ENCODE measurements around the gene CYP4F12. TPM values are rescaled to one million over a fixed set of nuclear protein-coding genes. Genes with fewer than 3 reads are reported as not detected.

Gene CYP4F12
- total RNA-seq, 2 experiments from 2014 or later = 0.09 TPM; not detected in 1

DNA sequence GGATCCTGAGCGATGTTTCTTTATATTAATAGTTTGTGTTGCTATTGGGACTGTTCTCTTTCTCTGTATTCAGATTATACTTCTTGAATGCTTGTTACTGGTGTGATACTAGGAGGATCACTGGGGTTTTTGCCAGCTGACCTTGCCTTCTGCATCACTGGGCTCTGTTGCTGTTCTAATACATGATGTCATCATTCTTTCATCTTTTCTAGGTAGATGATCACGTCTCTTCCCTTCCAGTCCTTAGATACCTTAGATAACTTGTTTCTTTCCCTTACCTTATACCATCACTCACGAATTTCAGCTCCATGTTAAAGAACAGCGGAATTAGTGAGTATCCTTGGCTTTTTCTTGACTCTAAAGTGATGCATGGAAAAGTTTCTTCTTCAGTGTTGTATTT, 64.8 kb downstream of the CYP4F12 start, which contains the start of gene OR10H3:
Gene OR10H3 (plus strand): TSS at position 264 of the 400 bp plus-strand sequence. CDS start 3,408 bp downstream, outside the sequence.
- Histone ChIP-seq H3K9me2 (ENCODE audit: insufficient read depth, low read length) (no peaks in the 10 kb centered on the region), H3K9me3 (ENCODE audit: low read length) (peaks cover 13% of the 10 kb centered on the region), H3K79me2 (ENCODE audit: insufficient read depth, low read depth, low read length) (no peaks in the 10 kb centered on the region), H3K4me1 (ENCODE audit: insufficient read depth, low read length, poor library complexity, severe bottlenecking) (no peaks in the 10 kb centered on the region), H3K4me3 (ENCODE audit: low read depth, low read length, poor library complexity, severe bottlenecking) (no peak within 1 kb of the TSS), H2AFZ (ENCODE audit: low read length) (no peak within 1 kb of the TSS), H3K4me2 (ENCODE audit: low read length) (no peak within 1 kb of the TSS), H3K36me3 (ENCODE audit: insufficient read depth, low read length) (no peaks in the 10 kb centered on the region), H4K20me1 (ENCODE audit: insufficient read depth, low read length) (no peaks in the 10 kb centered on the region), H3K27ac (ENCODE audit: low read depth, low read length, poor library complexity, severe bottlenecking) (no peak within 1 kb of the TSS)
- CTCF ChIA-PET (ENCODE audit: unreplicated experiment) = no interaction called here
- BruUV-seq (replicated peaks) = no TSS peak
- TF ChIP-seq, protein P1, sequence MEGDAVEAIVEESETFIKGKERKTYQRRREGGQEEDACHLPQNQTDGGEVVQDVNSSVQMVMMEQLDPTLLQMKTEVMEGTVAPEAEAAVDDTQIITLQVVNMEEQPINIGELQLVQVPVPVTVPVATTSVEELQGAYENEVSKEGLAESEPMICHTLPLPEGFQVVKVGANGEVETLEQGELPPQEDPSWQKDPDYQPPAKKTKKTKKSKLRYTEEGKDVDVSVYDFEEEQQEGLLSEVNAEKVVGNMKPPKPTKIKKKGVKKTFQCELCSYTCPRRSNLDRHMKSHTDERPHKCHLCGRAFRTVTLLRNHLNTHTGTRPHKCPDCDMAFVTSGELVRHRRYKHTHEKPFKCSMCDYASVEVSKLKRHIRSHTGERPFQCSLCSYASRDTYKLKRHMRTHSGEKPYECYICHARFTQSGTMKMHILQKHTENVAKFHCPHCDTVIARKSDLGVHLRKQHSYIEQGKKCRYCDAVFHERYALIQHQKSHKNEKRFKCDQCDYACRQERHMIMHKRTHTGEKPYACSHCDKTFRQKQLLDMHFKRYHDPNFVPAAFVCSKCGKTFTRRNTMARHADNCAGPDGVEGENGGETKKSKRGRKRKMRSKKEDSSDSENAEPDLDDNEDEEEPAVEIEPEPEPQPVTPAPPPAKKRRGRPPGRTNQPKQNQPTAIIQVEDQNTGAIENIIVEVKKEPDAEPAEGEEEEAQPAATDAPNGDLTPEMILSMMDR (conservative IDR thresholded peaks at IDR 0.05; ENCODE audit: low read length) = no peak
- TF ChIP-seq EZH2phosphoT487 (IDR thresholded peaks at IDR 0.05; ENCODE audit: borderline replicate concordance, low read depth, low read length) = no peak
- POLR2A ChIA-PET = interaction anchor here (0.6 kb wide), 1 partner anchor 441 kb away, joined by 3 read pairs; no protein-coding TSS in a partner anchor
- no peak for DNase-seq (ENCODE audit: low spot score)
- intact Hi-C loops (cut with micrococcal nuclease; ENCODE audit: unreplicated experiment) = no loop called here

DNA sequence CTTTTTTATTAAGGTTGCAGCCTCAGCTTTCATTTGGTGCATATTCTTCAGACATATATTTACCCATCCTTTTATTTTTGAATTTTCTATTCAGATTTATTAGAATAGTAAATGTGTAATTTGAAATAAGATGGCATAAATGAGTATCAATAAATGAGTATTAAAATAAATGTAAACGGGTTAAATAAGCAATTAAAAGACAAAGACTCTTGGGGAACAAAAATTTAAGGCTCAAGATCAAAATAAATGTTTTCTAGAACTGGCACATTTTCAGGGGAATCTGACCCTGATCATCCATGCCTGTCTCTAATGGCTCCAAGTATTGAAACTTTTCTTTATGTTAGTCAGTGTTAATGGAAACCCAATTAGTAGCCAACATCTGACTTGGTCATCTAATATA, 67.9 kb downstream of the CYP4F12 start:
- Histone ChIP-seq H3K79me2 (ENCODE audit: insufficient read depth, low read depth, low read length) (no peaks in the 10 kb centered on the region), H2AFZ (ENCODE audit: low read length) (no peak overlapping the region), H3K4me3 (ENCODE audit: low read depth, low read length, poor library complexity, severe bottlenecking) (no peak overlapping the region), H3K9me2 (ENCODE audit: insufficient read depth, low read length) (no peaks in the 10 kb centered on the region), H3K4me2 (ENCODE audit: low read length) (no peak overlapping the region), H3K36me3 (ENCODE audit: insufficient read depth, low read length) (no peaks in the 10 kb centered on the region), H4K20me1 (ENCODE audit: insufficient read depth, low read length) (no peaks in the 10 kb centered on the region), H3K9me3 (ENCODE audit: low read length) (peaks cover 13% of the 10 kb centered on the region), H3K4me1 (ENCODE audit: insufficient read depth, low read length, poor library complexity, severe bottlenecking) (no peaks in the 10 kb centered on the region), H3K27ac (ENCODE audit: low read depth, low read length, poor library complexity, severe bottlenecking) (no peak overlapping the region)
- BruUV-seq (replicated peaks) = no TSS peak
- TF ChIP-seq EZH2phosphoT487 (IDR thresholded peaks at IDR 0.05; ENCODE audit: borderline replicate concordance, low read depth, low read length) = no peak
- TF ChIP-seq, protein P1 (conservative IDR thresholded peaks at IDR 0.05; ENCODE audit: low read length) = no peak
- ChIA-PET CTCF (ENCODE audit: unreplicated experiment) (no interaction called here), POLR2A (no interaction called here)
- DNase-seq (ENCODE audit: low spot score) = no peak
- intact Hi-C loops (cut with micrococcal nuclease; ENCODE audit: unreplicated experiment) = no loop called here

Other genes starting within 250 kb of the CYP4F12 start
- 13.5 and 16.4 TPM in 2 replicates for gene WIZ, start 223.1 kb upstream of the CYP4F12 start, total RNA-seq (2014; rRNA removed; shearing (Covaris generic))
- 35.9 and 38.3 TPM in 2 replicates for gene WIZ, start 223.1 kb upstream of the CYP4F12 start, total RNA-seq (2022)
- 28.3 and 29.3 TPM in 2 replicates for gene RASAL3, start 208.5 kb upstream of the CYP4F12 start, total RNA-seq (2014; rRNA removed; shearing (Covaris generic))
- gene RASAL3, start 208.5 kb upstream of the CYP4F12 start, total RNA-seq (2022) = 52.0 and 53.3 TPM in 2 replicates
- gene PGLYRP2, start 193.6 kb upstream of the CYP4F12 start, total RNA-seq (2014; rRNA removed; shearing (Covaris generic)) = not detected in 2 replicates
- gene PGLYRP2, start 193.6 kb upstream of the CYP4F12 start, total RNA-seq (2022) = not detected in 2 replicates
- not detected in 2 replicates for gene CYP4F22, start 164.6 kb upstream of the CYP4F12 start, total RNA-seq (2014; rRNA removed; shearing (Covaris generic))
- gene CYP4F22, start 164.6 kb upstream of the CYP4F12 start, total RNA-seq (2022) = not detected in 2 replicates
- not detected in 2 replicates for gene CYP4F8, start 57.9 kb upstream of the CYP4F12 start, total RNA-seq (2014; rRNA removed; shearing (Covaris generic))
- gene CYP4F8, start 57.9 kb upstream of the CYP4F12 start, total RNA-seq (2022) = not detected in 2 replicates
- not detected in 2 replicates for gene CYP4F3, start 32.2 kb upstream of the CYP4F12 start, total RNA-seq (2014; rRNA removed; shearing (Covaris generic))
- gene CYP4F3, start 32.2 kb upstream of the CYP4F12 start, total RNA-seq (2022) = not detected in 2 replicates
- not detected in 2 replicates for gene OR10H2, start 54.9 kb downstream of the CYP4F12 start, total RNA-seq (2014; rRNA removed; shearing (Covaris generic))
- not detected in 2 replicates for gene OR10H2, start 54.9 kb downstream of the CYP4F12 start, total RNA-seq (2022)
- not detected in 2 replicates for gene OR10H3, start 64.9 kb downstream of the CYP4F12 start, total RNA-seq (2014; rRNA removed; shearing (Covaris generic))
- gene OR10H3, start 64.9 kb downstream of the CYP4F12 start, total RNA-seq (2022) = not detected in 2 replicates
- not detected in 2 replicates for gene OR10H5, start 114.6 kb downstream of the CYP4F12 start, total RNA-seq (2014; rRNA removed; shearing (Covaris generic))
- gene OR10H5, start 114.6 kb downstream of the CYP4F12 start, total RNA-seq (2022) = not detected in 2 replicates
- not detected in 2 replicates for gene OR10H1, start 142.6 kb downstream of the CYP4F12 start, total RNA-seq (2014; rRNA removed; shearing (Covaris generic))
- gene OR10H1, start 142.6 kb downstream of the CYP4F12 start, total RNA-seq (2022) = 0.11 TPM in 1 of 2 replicates, not detected in the other
- not detected in 2 replicates for gene CYP4F2, start 225.0 kb downstream of the CYP4F12 start, total RNA-seq (2014; rRNA removed; shearing (Covaris generic))
- not detected in 2 replicates for gene CYP4F2, start 225.0 kb downstream of the CYP4F12 start, total RNA-seq (2022)